Thoracic aorta (tissue), 2 donors: ENCODE measurements around the gene SLCO4A1. TPM values are rescaled to one million over a fixed set of nuclear protein-coding genes. Genes with fewer than 3 reads are reported as not detected.

Source experiments
- ATAC-seq: fragments of 150-250 bp; one replicate; pipeline ENCODE4 v1.8.0; 2017; ENCODE audit warnings: low read depth; ENCODE audit not compliant: insufficient number of reproducible peaks, low FRiP score
- DNase-seq: peaks from one replicate; pipeline ENCODE4 v3.0.0-alpha.2; 2020; ENCODE audit warnings: low spot score
- H3K27ac ChIP-seq, 2 donors: fragments of 200-600 bp; sonication (generic); 1 replicate in 1 of 2; 2 replicates in 1 of 2; pipeline ENCODE4 v1.5.1; 2016; ENCODE audit warnings: mild to moderate bottlenecking in 2 of 2, moderate library complexity in 2 of 2
- H3K27me3 ChIP-seq: fragments of 200-600 bp; sonication (generic); replicated peaks from 2 replicates; pipeline ENCODE4 v1.6.0; 2016; ENCODE audit warnings: mild to moderate bottlenecking; ENCODE audit not compliant: insufficient read depth
- H3K36me3 ChIP-seq: fragments of 200-600 bp; sonication (generic); one replicate; pipeline ENCODE4 v1.5.1; 2016
- H3K4me1 ChIP-seq, 2 donors: fragments of 200-600 bp; sonication (generic); 1 replicate in 1 of 2; 2 replicates in 1 of 2; pipeline versions ENCODE4 v1.5.1 to v1.6.0; 2016; ENCODE audit warnings: low read depth in 2 of 2, mild to moderate bottlenecking in 1 of 2; ENCODE audit not compliant: control insufficient read depth in 1 of 2
- H3K4me3 ChIP-seq: fragments of 200-600 bp; sonication (generic); 2 replicates; pipeline ENCODE4 v1.5.1; 2016; ENCODE audit warnings: mild to moderate bottlenecking
- H3K9me3 ChIP-seq: fragments of 200-600 bp; sonication (generic); 2 replicates; pipeline ENCODE4 v1.5.1; 2016
- total RNA-seq, 2 donors: library from RNA; depleted of rRNA; stranded (reverse); fragments of >200 nt; gene quantifications; one replicate each; pipeline versions ENCODE4 v1.1.0 to v1.2.3, GENCODE V29; 2016
- TF ChIP-seq, protein P1 (sequence below): fragments of 200-600 bp; sonication (generic); IDR thresholded peaks from one replicate; pipeline ENCODE4 v1.5.1; 2019; ENCODE audit warnings: antibody characterized with exemption

The SLCO4A1 gene
- total RNA-seq, 2 donors from 2014 or later, result 22.1 to 26.0 TPM

DNA sequence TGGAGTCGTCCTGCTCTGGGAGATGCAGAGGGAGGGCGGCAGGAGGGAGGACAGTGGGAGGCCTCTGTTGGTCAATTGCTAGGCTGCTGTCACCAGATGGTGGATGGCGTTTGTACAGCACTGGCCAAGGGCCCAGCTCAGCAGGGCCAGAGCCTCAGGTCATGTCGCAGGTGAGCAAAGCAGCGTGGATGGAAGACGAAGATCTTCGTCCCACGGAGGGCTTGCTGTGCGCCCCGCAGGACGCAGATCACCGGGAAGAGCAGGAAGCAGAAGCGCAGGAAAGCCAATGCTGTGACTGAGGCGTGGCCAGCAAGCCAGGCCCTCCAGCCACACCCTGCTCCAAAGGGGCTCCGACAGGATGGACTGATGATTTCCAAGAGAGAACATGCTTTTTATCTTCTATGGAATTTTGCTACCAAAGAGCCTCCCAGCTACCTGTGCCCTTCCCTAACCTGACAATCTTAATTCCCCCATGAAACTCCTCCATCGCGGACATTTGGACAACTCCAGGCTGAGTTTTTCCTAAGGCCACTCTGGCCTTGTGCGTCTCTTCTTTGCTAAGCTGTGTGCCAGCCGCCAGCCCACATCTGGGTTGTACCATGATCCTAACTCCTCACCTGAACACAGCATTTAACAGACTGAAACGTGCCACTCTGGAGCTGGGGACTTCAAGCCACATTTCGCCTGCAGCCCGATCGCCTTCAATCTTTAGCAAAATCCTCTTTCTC, 3.5 kb upstream of the SLCO4A1 start:
- TF ChIP-seq, protein P1, sequence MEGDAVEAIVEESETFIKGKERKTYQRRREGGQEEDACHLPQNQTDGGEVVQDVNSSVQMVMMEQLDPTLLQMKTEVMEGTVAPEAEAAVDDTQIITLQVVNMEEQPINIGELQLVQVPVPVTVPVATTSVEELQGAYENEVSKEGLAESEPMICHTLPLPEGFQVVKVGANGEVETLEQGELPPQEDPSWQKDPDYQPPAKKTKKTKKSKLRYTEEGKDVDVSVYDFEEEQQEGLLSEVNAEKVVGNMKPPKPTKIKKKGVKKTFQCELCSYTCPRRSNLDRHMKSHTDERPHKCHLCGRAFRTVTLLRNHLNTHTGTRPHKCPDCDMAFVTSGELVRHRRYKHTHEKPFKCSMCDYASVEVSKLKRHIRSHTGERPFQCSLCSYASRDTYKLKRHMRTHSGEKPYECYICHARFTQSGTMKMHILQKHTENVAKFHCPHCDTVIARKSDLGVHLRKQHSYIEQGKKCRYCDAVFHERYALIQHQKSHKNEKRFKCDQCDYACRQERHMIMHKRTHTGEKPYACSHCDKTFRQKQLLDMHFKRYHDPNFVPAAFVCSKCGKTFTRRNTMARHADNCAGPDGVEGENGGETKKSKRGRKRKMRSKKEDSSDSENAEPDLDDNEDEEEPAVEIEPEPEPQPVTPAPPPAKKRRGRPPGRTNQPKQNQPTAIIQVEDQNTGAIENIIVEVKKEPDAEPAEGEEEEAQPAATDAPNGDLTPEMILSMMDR, result no peak
- Histone ChIP-seq H3K27me3 (no peaks in the 10 kb centered on the region), H3K27ac (no peak overlapping the region), H3K4me3 (no peak overlapping the region), H3K4me1 (peaks cover 3 to 23% of the 10 kb centered on the region in 2 donors), H3K9me3 (no peaks in the 10 kb centered on the region), H3K36me3 (no peaks in the 10 kb centered on the region)
- ATAC-seq (no peak), DNase-seq (no peak)

DNA sequence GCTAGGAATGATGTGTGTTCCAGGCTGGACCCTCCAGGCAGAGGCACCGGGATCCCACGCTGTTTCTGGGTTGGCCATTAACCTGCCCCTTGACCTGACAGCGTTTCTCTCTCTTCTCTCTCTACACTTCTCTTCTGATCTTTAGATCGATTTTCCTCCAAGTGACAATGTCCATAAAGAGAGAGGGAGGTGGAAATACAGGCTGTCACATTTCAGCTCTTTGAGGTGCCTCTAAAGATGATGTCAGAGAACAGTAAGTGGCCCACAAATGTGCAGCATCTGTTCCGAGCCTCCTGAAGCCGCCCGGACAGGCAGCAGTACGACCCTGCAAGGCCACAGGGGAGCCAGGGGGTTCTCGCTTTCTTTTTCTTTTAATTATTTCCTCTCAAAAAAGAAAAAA, 2.5 kb upstream of the SLCO4A1 start:
- ATAC-seq, result no peak
- Histone ChIP-seq H3K36me3 (no peaks in the 10 kb centered on the region), H3K27me3 (no peaks in the 10 kb centered on the region), H3K9me3 (no peaks in the 10 kb centered on the region), H3K4me1 (peaks cover 3 to 23% of the 10 kb centered on the region in 2 donors), H3K27ac (no peak overlapping the region), H3K4me3 (no peak overlapping the region)
- DNase-seq, result no peak
- TF ChIP-seq, protein P1, result no peak

DNA sequence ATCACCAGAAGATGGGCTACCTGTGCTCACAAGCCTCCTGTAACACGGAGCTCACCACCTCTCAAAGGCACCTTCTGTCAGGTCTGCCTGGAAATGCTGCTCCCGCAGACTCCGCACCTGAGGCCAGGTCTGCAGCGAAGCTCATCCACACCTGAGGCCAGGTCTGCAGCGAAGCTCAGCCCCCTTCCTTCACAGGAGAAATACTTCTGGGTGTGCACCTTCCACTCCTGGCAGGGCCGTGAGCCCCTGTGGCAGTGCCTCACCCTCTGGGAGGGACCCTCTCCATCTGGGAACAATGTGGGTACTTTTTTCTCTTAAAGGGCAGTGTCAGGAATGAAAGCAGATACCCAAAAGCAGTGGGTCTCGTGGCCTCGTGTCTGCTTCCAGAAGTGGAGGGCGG, 1.4 kb upstream of the SLCO4A1 start:
- no peak for DNase-seq
- TF ChIP-seq, protein P1, result no peak

DNA sequence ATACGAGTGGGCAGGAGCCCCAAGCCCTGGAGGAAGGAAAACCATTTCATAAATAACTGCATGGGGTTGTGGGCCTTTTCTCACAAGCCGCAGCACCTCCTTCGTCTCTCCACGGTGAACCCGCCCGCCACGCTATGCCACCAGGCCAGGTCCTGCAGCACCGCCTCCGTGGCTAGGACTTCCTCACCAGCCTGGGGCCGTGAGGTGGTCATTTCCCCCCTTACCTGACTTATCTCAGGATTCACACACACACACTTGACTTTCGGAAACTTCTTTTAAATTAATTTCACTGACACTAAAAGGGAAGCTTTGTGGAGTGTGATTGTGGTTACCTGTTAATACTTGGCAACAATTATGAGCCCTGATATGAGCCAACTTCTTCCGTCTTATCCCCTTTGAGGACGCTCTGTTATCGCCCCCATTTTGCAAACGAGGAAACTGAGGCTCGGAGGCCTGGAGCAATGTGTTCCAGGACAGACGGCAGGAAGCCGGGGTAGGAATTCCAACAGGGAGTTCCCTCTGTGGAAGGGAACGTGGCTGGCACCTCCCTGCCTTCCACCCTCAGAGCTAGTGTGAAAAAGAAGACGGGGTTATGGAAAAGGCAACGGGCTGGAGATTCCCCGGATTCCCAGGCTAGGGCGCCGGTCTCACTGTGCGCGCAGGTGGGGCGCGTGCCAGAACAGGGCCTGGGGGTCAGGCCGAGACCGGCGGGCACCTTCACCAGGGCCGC, 817 bp upstream of the SLCO4A1 start:
- no peaks in the 10 kb centered on the region for H3K27me3 ChIP-seq
- TF ChIP-seq, protein P1, result no peak
- DNase-seq (no peak), ATAC-seq (no peak)
- no peak overlapping the region for H3K27ac ChIP-seq
- H3K4me1 ChIP-seq, result peaks cover 3 to 23% of the 10 kb centered on the region in 2 donors
- peak overlapping the region; percentile 73 for H3K4me3 ChIP-seq
- H3K36me3 ChIP-seq, result no peaks in the 10 kb centered on the region
- H3K9me3 ChIP-seq, result no peaks in the 10 kb centered on the region

More for the DNA sequence above, 1.4 kb upstream of the SLCO4A1 start:
- Histone ChIP-seq H3K27me3 (no peaks in the 10 kb centered on the region), H3K4me3 (no peak overlapping the region), H3K27ac (no peak overlapping the region), H3K9me3 (no peaks in the 10 kb centered on the region), H3K4me1 (peaks cover 3 to 23% of the 10 kb centered on the region in 2 donors), H3K36me3 (no peaks in the 10 kb centered on the region)
- no peak for ATAC-seq
